Endodermal cell (in vitro differentiated cells): ENCODE results near the gene TLL1. TPM values are rescaled to one million over a fixed set of nuclear protein-coding genes. Genes with fewer than 3 reads are reported as not detected.

Source experiments
- DNase-seq: peaks from one replicate; pipeline ENCODE4 v3.0.0-alpha.2; 2017
- H3K27ac ChIP-seq: 2 replicates; pipeline ENCODE4 v1.5.1; 2013; ENCODE audit warnings: mild to moderate bottlenecking, low read depth, low read length, moderate library complexity
- H3K27me3 ChIP-seq: 2 replicates; pipeline ENCODE4 v1.6.1; 2013; ENCODE audit warnings: mild to moderate bottlenecking, low read length, moderate library complexity; ENCODE audit not compliant: insufficient read depth, control insufficient read depth, poor library complexity, severe bottlenecking
- H3K36me3 ChIP-seq: 2 replicates; pipeline ENCODE4 v1.7.0; 2013; ENCODE audit warnings: mild to moderate bottlenecking, low read length, moderate library complexity; ENCODE audit not compliant: control insufficient read depth, insufficient read depth
- H3K4me1 ChIP-seq: one replicate; pipeline ENCODE4 v1.7.0; 2013; ENCODE audit warnings: low read length; ENCODE audit not compliant: control insufficient read depth, insufficient read depth
- H3K4me3 ChIP-seq: 2 replicates; pipeline ENCODE4 v1.5.1; 2013; ENCODE audit warnings: mild to moderate bottlenecking, low read length, moderate library complexity
- H3K9ac ChIP-seq: 2 replicates; pipeline ENCODE4 v1.6.1; 2013; ENCODE audit warnings: mild to moderate bottlenecking, low read length, moderate library complexity; ENCODE audit not compliant: poor library complexity, severe bottlenecking; ENCODE audit errors: extremely low read depth
- H3K9me3 ChIP-seq: 2 replicates; pipeline ENCODE4 v1.6.1; 2013; ENCODE audit warnings: mild to moderate bottlenecking, low read length, moderate library complexity; ENCODE audit not compliant: control insufficient read depth
- H3K27ac Mint-ChIP-seq: 2 replicates; pipeline ENCODE4 v1.8.0; 2020; ENCODE audit warnings: mixed read lengths
- H3K27me3 Mint-ChIP-seq: 2 replicates; pipeline ENCODE4 v1.8.0; 2021; ENCODE audit warnings: mild to moderate bottlenecking, mixed read lengths; ENCODE audit not compliant: insufficient read depth
- H3K36me3 Mint-ChIP-seq: 2 replicates; pipeline ENCODE4 v1.8.0; 2020; ENCODE audit warnings: low read depth, mixed read lengths
- H3K4me1 Mint-ChIP-seq: 2 replicates; pipeline ENCODE4 v1.8.0; 2020; ENCODE audit warnings: mixed read lengths
- H3K4me3 Mint-ChIP-seq: 2 replicates; pipeline ENCODE4 v1.8.0; 2020; ENCODE audit warnings: mild to moderate bottlenecking, moderate library complexity, mixed read lengths
- H3K9me3 Mint-ChIP-seq: 2 replicates; pipeline ENCODE4 v1.8.0; 2020; ENCODE audit warnings: mild to moderate bottlenecking, mixed read lengths
- CTCF ChIP-seq: fragments of 200-600 bp; sonication (generic); conservative IDR thresholded peaks from 2 replicates; pipeline ENCODE4 v1.5.0; 2021; ENCODE audit warnings: antibody characterized with exemption, mild to moderate bottlenecking
- WGBS, 2 experiments: methylation state at CpG; one replicate each; pipeline versions ENCODE4 v1.1.5 to v1.1.7; 2013; ENCODE audit warnings: missing lambda C conversion rate in 2 of 2, mixed read lengths in 1 of 2; ENCODE audit not compliant: insufficient coverage in 1 of 2, insufficient read length in 1 of 2; 5-methylcytosine and 5-hydroxymethylcytosine counted together
- total RNA-seq, 2 donors: library from RNA; stranded (reverse); fragmentation: NEBNext Ultra II Directional in 1 of 2; extraction: Animal tissue kit (Norgen Biotek cat#: 25700) in 1 of 2; gene quantifications; 2 replicates in 1 of 2; 3 replicates in 1 of 2; pipeline ENCODE4 v1.2.1, GENCODE V29; 2021

Gene TLL1
- total RNA-seq, 2 donors from 2014 or later: 0.18 to 3.8 TPM

DNA sequence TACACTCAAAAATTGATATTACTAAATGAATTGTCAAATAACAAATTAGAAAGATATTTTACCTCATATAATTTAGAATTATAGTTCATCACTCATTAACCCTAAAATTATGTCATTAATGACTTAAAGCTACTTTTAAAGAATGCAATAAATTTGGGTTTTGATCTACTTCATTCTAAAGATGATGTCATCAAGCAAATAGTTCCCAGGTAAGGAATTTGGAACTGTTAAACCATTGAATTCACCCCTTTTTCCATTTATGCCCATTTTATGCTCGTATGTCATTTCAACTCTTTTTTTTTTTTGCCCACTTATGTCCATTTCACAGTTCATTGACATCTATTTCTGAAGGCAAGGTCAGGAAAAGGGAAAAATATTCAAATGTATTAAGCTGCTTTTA is 135.5 kb downstream of the TLL1 start:
- Histone ChIP-seq H3K4me3 (no peak overlapping the region), H3K9ac (no peak overlapping the region), H3K4me1 (no peaks in the 10 kb centered on the region), H3K27me3 (no peaks in the 10 kb centered on the region), H3K9me3 (no peaks in the 10 kb centered on the region), H3K27ac (no peak overlapping the region), H3K36me3 (no peaks in the 10 kb centered on the region)
- no peaks in the 10 kb centered on the region for H3K27me3 Mint-ChIP-seq
- WGBS, 2 experiments: 94% methylated on average over 1 of the region's 1 CpG; no CpG with 5 or more reads in 1 of the 2 experiments
- H3K4me1 Mint-ChIP-seq: no peaks in the 10 kb centered on the region
- no peaks in the 10 kb centered on the region for H3K9me3 Mint-ChIP-seq
- TF ChIP-seq CTCF: no peak
- H3K4me3 Mint-ChIP-seq: no peak overlapping the region
- no peaks in the 10 kb centered on the region for H3K36me3 Mint-ChIP-seq
- no peak for DNase-seq
- no peak overlapping the region for H3K27ac Mint-ChIP-seq

- Histone ChIP-seq H3K36me3 (no peaks in the 10 kb centered on the region), H3K9ac (no peak overlapping the region), H3K4me3 (no peak overlapping the region), H3K27me3 (no peaks in the 10 kb centered on the region), H3K4me1 (no peaks in the 10 kb centered on the region), H3K27ac (no peak overlapping the region), H3K9me3 (no peaks in the 10 kb centered on the region)
- no peaks in the 10 kb centered on the region for H3K4me1 Mint-ChIP-seq
- DNase-seq: no peak
- no peaks in the 10 kb centered on the region for H3K36me3 Mint-ChIP-seq
- TF ChIP-seq CTCF: no peak
- H3K9me3 Mint-ChIP-seq: no peaks in the 10 kb centered on the region
- no peak overlapping the region for H3K4me3 Mint-ChIP-seq
- H3K27ac Mint-ChIP-seq: no peak overlapping the region
- H3K27me3 Mint-ChIP-seq: no peaks in the 10 kb centered on the region
- WGBS, 2 experiments: 77% methylated on average over 2 of the region's 2 CpGs; no CpG with 5 or more reads in 1 of the 2 experiments
These were observed 139.3 kb downstream of the TLL1 start for GRCh38 chr4:166012129-166013030.

GRCh38 chr4:166014411-166014810 is 141.4 kb downstream of the TLL1 start:
- 96% methylated on average over 6 of the region's 6 CpGs; no CpG with 5 or more reads in 1 of the 2 experiments for WGBS, 2 experiments
- no peak for TF ChIP-seq CTCF
- Mint-ChIP-seq H3K4me1 (no peaks in the 10 kb centered on the region), H3K4me3 (no peak overlapping the region), H3K36me3 (no peaks in the 10 kb centered on the region), H3K27me3 (no peaks in the 10 kb centered on the region), H3K27ac (no peak overlapping the region), H3K9me3 (no peaks in the 10 kb centered on the region)
- no peaks in the 10 kb centered on the region for H3K4me1 ChIP-seq
- H3K27me3 ChIP-seq: no peaks in the 10 kb centered on the region
- DNase-seq: no peak
- no peaks in the 10 kb centered on the region for H3K9me3 ChIP-seq
- H3K36me3 ChIP-seq: no peaks in the 10 kb centered on the region
- no peak overlapping the region for H3K9ac ChIP-seq
- no peak overlapping the region for H3K27ac ChIP-seq
- H3K4me3 ChIP-seq: no peak overlapping the region
